Neural cell (in vitro differentiated cells): Measurements from ENCODE around the gene CYB561D1.

Experiments used
- CTCF ChIP-seq: fragments of 450-650 bp; IDR thresholded peaks from 2 replicates; pipeline ENCODE4 v1.5.1; 2014; ENCODE audit warnings: antibody characterized with exemption, mild to moderate bottlenecking, moderate library complexity; ENCODE audit not compliant: poor library complexity, severe bottlenecking
- EZH2 ChIP-seq: fragments of 200-600, 300-800 bp; shearing (Covaris generic), sonication (generic); IDR thresholded peaks from 2 replicates; pipeline ENCODE4 v1.6.1; 2014; ENCODE audit warnings: antibody characterized with exemption, low read length, borderline replicate concordance, mild to moderate bottlenecking; ENCODE audit not compliant: insufficient read depth, poor library complexity, severe bottlenecking
- MXI1 ChIP-seq: fragments of 450-650 bp; conservative IDR thresholded peaks from 2 replicates; pipeline ENCODE4 v1.6.1; 2014; ENCODE audit warnings: antibody characterized with exemption, mild to moderate bottlenecking; ENCODE audit not compliant: poor library complexity, severe bottlenecking
- POLR2AphosphoS5 ChIP-seq: IDR thresholded peaks from 2 replicates; pipeline ENCODE4 v1.6.1; 2012
- RAD21 ChIP-seq: fragments of 450-650 bp; conservative IDR thresholded peaks from 2 replicates; pipeline ENCODE4 v1.6.1; 2014; ENCODE audit warnings: antibody characterized with exemption, mild to moderate bottlenecking, moderate library complexity

DNA sequence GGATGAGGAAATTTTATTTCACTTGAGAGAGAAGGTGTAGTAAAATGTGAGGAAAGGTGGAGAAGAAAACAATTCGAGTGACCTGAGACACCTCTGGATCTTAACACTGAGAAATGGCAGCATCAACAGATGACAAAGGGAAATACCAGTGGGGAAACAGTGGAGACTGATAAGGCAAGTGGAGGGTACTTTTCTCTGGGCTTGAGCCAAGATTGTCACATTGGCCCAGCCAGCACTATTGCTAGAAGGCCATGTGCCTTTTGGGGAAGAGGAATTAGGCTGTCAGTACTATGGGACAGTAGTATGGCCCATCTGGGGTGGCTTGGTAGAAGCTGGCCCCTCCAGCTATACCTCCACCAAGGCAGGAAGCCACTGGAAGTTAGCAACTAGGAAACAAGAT is 19.2 kb upstream of the CYB561D1 start:
- no peak for TF ChIP-seq CTCF
- TF ChIP-seq POLR2AphosphoS5 = no peak
- TF ChIP-seq MXI1 = no peak
- no peak for TF ChIP-seq RAD21
- TF ChIP-seq EZH2 = no peak
